GM21723 (cell line): ENCODE results near the gene INHBA.

Experiments
- ATAC-seq: cut with Tn5 transposase; IDR thresholded peaks from one replicate; pipeline ENCODE4 v1.9.1; 2021; ENCODE audit warnings: mild to moderate bottlenecking, moderate library complexity; ENCODE audit not compliant: unreplicated experiment

The INHBA gene

GRCh38 chr7:41689815-41690214 is 13.1 kb downstream of the INHBA start:
- no peak for ATAC-seq

- ATAC-seq = no peak
Measured at GRCh38 chr7:41688906-41689305, 14.0 kb downstream of the INHBA start.

- ATAC-seq = no peak
Measured at GRCh38 chr7:41688012-41688625, 14.8 kb downstream of the INHBA start.

GRCh38 chr7:41685684-41686083 is 17.2 kb downstream of the INHBA start:
- ATAC-seq = no peak

GRCh38 chr7:41682422-41682821 is 20.5 kb downstream of the INHBA start:
- ATAC-seq = no peak

GRCh38 chr7:41679566-41679965 is 23.3 kb downstream of the INHBA start:
- no peak for ATAC-seq

- no peak for ATAC-seq
Measured at GRCh38 chr7:41674505-41675023, 28.3 kb downstream of the INHBA start.

GRCh38 chr7:41661596-41661995 is 41.3 kb downstream of the INHBA start:
- no peak for ATAC-seq

- ATAC-seq = no peak
Measured at GRCh38 chr7:41659539-41659938, 43.4 kb downstream of the INHBA start.

GRCh38 chr7:41656366-41656765 is 46.5 kb downstream of the INHBA start:
- ATAC-seq = no peak

- no peak for ATAC-seq
Measured at GRCh38 chr7:41655426-41655825, 47.5 kb downstream of the INHBA start.

GRCh38 chr7:41652267-41652666 is 50.6 kb downstream of the INHBA start:
- ATAC-seq = no peak

- ATAC-seq = no peak
Measured at GRCh38 chr7:41648501-41648900, 54.4 kb downstream of the INHBA start.

GRCh38 chr7:41643616-41644015 is 59.3 kb downstream of the INHBA start:
- ATAC-seq = no peak

GRCh38 chr7:41641665-41642014 is 61.2 kb downstream of the INHBA start:
- ATAC-seq = no peak

- ATAC-seq = no peak
Measured at GRCh38 chr7:41641011-41641664, 61.8 kb downstream of the INHBA start.

- no peak for ATAC-seq
Measured at GRCh38 chr7:41640487-41640886, 62.4 kb downstream of the INHBA start.

- no peak for ATAC-seq
Measured at GRCh38 chr7:41637049-41637448, 65.8 kb downstream of the INHBA start.
